ENCODE data around the gene ITSN2.

DNA sequence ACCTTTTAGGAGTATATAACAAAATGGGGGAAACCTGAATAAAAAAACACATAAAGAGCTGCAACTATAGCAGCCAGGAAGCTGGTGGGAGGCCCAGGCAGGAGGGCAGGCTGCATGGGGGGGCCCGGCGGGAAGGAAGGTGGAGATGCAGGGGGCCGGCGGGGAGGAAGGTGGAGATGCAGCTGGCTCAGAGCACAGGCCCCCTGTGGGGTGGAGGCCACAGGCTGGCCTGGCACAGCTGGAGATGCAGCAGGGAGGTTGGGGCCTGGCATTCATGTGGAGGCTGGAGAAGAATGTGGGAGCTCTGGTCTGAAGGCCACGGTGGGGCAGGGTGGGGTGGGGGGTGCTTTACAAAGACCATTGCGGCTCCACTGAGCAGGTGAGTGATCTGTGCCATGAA lies 154.1 kb downstream of the ITSN2 start:
- TF ChIP-seq, protein P1, sequence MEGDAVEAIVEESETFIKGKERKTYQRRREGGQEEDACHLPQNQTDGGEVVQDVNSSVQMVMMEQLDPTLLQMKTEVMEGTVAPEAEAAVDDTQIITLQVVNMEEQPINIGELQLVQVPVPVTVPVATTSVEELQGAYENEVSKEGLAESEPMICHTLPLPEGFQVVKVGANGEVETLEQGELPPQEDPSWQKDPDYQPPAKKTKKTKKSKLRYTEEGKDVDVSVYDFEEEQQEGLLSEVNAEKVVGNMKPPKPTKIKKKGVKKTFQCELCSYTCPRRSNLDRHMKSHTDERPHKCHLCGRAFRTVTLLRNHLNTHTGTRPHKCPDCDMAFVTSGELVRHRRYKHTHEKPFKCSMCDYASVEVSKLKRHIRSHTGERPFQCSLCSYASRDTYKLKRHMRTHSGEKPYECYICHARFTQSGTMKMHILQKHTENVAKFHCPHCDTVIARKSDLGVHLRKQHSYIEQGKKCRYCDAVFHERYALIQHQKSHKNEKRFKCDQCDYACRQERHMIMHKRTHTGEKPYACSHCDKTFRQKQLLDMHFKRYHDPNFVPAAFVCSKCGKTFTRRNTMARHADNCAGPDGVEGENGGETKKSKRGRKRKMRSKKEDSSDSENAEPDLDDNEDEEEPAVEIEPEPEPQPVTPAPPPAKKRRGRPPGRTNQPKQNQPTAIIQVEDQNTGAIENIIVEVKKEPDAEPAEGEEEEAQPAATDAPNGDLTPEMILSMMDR (IDR thresholded peaks at IDR 0.05), result no peak
- no peak for TF ChIP-seq EZH2 (IDR thresholded peaks at IDR 0.05)
- no peak for TF ChIP-seq EZH2phosphoT487 (IDR thresholded peaks at IDR 0.05)

Data from neural progenitor cell (in vitro differentiated cells).